ENCODE data around the gene NUP88. TPM values are rescaled to one million over a fixed set of nuclear protein-coding genes. Genes with fewer than 3 reads are reported as not detected.

NUP88 gene
- total RNA-seq, 1 donor from 2014 or later: 66.3 TPM

GRCh38 chr17:5418858-5419355 lies 555 bp downstream of the NUP88 start:
- peaks cover 9% of the 10 kb centered on the region for H3K36me3 Mint-ChIP-seq
- H3K4me1 Mint-ChIP-seq: peaks cover 30% of the 10 kb centered on the region
- no peaks in the 10 kb centered on the region for H3K27me3 Mint-ChIP-seq (ENCODE audit: low read depth)
- DNase-seq (ENCODE audit: low spot score in 2 of 2, unreplicated experiment in 2 of 2): peak in 1 of 2 experiments; percentile 25
- H3K9me3 Mint-ChIP-seq: no peaks in the 10 kb centered on the region
- H3K27ac Mint-ChIP-seq: peak overlapping the region; percentile 100
- no peak for TF ChIP-seq CTCF (IDR thresholded peaks at IDR 0.05; ENCODE audit: unreplicated experiment)
- H3K4me3 Mint-ChIP-seq: peak overlapping the region; percentile 100

- H3K9me3 Mint-ChIP-seq: no peaks in the 10 kb centered on the region
- H3K27me3 Mint-ChIP-seq (ENCODE audit: low read depth): no peaks in the 10 kb centered on the region
- H3K4me3 Mint-ChIP-seq: peak overlapping the region; percentile 28
- peaks cover 29% of the 10 kb centered on the region for H3K4me1 Mint-ChIP-seq
- peak overlapping the region; percentile 59 for H3K27ac Mint-ChIP-seq
- peaks cover 13% of the 10 kb centered on the region for H3K36me3 Mint-ChIP-seq
- TF ChIP-seq CTCF (IDR thresholded peaks at IDR 0.05; ENCODE audit: unreplicated experiment): no peak
- no peak for DNase-seq (ENCODE audit: low spot score in 2 of 2, unreplicated experiment in 2 of 2)
These were observed 2.6 kb downstream of the NUP88 start for GRCh38 chr17:5416901-5417300.

GRCh38 chr17:5413682-5414081 lies 5.8 kb downstream of the NUP88 start:
- Mint-ChIP-seq H3K27ac (no peak overlapping the region), H3K9me3 (no peaks in the 10 kb centered on the region), H3K4me1 (peaks cover 9% of the 10 kb centered on the region), H3K4me3 (no peak overlapping the region), H3K36me3 (peaks cover 31% of the 10 kb centered on the region), H3K27me3 (ENCODE audit: low read depth) (no peaks in the 10 kb centered on the region)
- TF ChIP-seq CTCF (IDR thresholded peaks at IDR 0.05; ENCODE audit: unreplicated experiment): no peak
- no peak for DNase-seq (ENCODE audit: low spot score in 2 of 2, unreplicated experiment in 2 of 2)

- peaks cover 31% of the 10 kb centered on the region for H3K36me3 Mint-ChIP-seq
- no peaks in the 10 kb centered on the region for H3K9me3 Mint-ChIP-seq
These were observed 8.7 kb downstream of the NUP88 start for GRCh38 chr17:5410594-5411272.

GRCh38 chr17:5408186-5408585 lies 11.3 kb downstream of the NUP88 start:
- H3K36me3 Mint-ChIP-seq: peaks cover 31% of the 10 kb centered on the region
- no peak for DNase-seq (ENCODE audit: low spot score in 2 of 2, unreplicated experiment in 2 of 2)

More at GRCh38 chr17:5410594-5411272, 8.7 kb downstream of the NUP88 start:
- no peaks in the 10 kb centered on the region for H3K4me1 Mint-ChIP-seq
- no peaks in the 10 kb centered on the region for H3K27me3 Mint-ChIP-seq (ENCODE audit: low read depth)
- no peak for DNase-seq (ENCODE audit: low spot score in 2 of 2, unreplicated experiment in 2 of 2)
- TF ChIP-seq CTCF (IDR thresholded peaks at IDR 0.05; ENCODE audit: unreplicated experiment): no peak
- H3K27ac Mint-ChIP-seq: no peak overlapping the region
- no peak overlapping the region for H3K4me3 Mint-ChIP-seq

More at GRCh38 chr17:5408186-5408585, 11.3 kb downstream of the NUP88 start:
- no peak for TF ChIP-seq CTCF (IDR thresholded peaks at IDR 0.05; ENCODE audit: unreplicated experiment)
- Mint-ChIP-seq H3K27ac (no peak overlapping the region), H3K4me3 (no peak overlapping the region), H3K4me1 (no peaks in the 10 kb centered on the region), H3K27me3 (ENCODE audit: low read depth) (no peaks in the 10 kb centered on the region), H3K9me3 (no peaks in the 10 kb centered on the region)

All from mesothelial cell of epicardium (in vitro differentiated cells).